HG03103 (cell line): ENCODE results near the gene CLASP1.
"Not testable (repeated sequence)": the region's sequence is repeated elsewhere in the genome, so short reads cannot be mapped to it uniquely, and the experiment has no call there.

Source experiments
- ATAC-seq: cut with Tn5 transposase; IDR thresholded peaks from one replicate; pipeline ENCODE4 v1.9.1; 2021; ENCODE audit warnings: low read depth; ENCODE audit not compliant: unreplicated experiment

Gene CLASP1

DNA sequence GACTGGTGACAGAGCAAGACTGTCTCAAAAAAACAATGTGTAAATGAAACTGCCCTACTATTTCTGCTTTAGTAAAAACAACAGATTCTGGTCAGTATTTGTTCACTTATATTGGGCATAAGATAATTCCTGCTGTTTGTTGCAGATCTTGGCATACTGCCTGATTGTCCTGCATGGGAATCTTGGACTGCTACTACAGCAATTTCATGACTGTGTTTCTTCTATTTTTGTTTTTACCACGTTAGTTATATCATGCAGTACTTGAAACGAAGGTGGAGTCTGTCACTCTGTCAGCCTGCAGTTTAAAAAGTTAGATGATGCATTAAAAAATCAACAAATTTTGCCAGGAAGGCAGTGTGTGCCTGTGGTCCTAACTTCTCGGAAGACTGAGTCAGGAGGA, 14.2 kb upstream of the CLASP1 start:
- no peak for ATAC-seq

DNA sequence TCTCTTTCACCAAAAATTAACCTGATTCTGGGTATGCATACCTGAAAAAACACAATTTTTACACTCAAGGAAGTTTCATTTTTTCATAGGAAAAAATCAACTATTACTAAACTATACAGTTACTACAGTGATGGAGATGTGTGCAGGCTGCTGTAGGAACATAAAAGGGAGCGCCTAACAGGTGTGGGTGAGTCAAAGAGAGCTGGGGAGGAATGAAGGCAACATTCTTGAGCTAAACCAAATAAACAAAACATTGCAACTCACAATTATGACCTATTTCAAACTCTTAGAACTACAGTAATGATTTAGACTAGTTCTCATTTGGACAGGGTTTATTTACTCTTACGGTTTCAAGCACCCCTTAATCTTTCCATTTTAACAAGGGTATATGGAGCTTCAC, 13.4 kb upstream of the CLASP1 start:
- no peak for ATAC-seq

DNA sequence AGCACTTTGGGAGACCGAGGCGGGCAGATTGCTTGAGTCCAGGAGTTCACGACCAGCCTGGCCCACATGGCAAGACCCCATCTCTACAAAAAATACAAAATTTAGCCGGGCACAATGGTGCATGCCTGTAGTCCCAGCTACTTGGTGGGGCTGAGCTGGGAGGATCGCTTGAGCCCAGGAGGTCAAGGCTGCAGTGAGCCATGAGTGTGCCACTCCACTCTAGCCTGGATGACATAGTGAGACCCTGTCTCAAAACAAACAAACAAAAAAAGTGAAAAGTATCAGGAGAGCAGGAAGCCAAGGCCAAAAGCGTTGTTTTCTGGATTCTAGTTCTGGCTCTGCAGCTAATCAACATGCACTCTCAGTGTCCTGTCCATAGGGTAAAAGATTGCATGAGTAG, 10.7 kb upstream of the CLASP1 start:
- ATAC-seq: no peak

GRCh38 chr2:121658393-121658792, 9.1 kb upstream of the CLASP1 start:
- not testable (repeated sequence) for ATAC-seq

DNA sequence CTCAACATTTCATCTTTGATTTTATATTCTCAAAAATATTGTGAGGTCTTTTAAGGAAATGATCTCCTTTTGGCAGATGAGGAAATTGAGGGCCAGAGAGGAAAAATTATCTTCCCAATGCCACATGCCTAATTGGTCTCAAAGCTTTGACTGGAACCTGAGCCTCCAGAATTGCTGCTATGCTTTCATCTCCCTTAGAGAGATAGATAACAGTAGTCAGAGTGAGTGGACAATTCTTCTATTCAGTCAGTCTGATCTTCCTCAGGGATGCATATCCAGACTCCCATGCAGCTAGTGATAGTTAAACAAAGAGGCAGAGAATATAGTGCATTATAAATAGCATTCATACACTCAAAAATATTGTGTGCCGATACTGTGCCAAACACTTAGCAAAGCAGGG, 3.8 kb upstream of the CLASP1 start:
- ATAC-seq: no peak

DNA sequence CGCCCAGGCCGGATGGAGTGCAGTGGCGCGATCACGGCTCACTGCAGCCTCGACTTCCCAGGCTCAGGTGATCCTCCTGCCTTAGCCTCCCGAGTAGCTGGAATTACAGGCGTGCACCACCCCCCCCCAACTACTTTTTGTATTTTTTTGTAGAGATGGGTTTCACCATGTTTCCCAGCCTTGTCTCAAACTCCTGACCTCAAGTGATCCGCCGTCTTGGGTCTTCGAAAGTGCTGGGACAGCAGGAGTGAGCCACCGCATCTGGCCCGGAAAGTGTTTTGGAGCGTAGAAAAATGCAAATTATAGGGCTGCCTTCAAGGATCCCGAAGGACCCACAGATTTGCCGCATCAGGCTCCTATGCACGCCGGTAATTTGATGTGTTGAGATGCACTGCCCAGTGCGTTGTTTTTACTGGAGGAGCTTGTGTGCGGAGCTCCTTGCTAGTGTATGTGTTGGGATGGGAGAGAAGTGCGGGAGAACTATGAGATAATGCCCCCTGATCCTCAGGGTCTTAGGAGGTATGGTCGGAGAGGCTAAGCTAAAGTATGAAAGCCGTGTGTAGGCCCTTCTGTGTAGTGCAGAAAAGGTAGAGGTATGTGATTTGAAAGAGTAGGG, 1.2 kb upstream of the CLASP1 start:
- peak; percentile 2 for ATAC-seq

DNA sequence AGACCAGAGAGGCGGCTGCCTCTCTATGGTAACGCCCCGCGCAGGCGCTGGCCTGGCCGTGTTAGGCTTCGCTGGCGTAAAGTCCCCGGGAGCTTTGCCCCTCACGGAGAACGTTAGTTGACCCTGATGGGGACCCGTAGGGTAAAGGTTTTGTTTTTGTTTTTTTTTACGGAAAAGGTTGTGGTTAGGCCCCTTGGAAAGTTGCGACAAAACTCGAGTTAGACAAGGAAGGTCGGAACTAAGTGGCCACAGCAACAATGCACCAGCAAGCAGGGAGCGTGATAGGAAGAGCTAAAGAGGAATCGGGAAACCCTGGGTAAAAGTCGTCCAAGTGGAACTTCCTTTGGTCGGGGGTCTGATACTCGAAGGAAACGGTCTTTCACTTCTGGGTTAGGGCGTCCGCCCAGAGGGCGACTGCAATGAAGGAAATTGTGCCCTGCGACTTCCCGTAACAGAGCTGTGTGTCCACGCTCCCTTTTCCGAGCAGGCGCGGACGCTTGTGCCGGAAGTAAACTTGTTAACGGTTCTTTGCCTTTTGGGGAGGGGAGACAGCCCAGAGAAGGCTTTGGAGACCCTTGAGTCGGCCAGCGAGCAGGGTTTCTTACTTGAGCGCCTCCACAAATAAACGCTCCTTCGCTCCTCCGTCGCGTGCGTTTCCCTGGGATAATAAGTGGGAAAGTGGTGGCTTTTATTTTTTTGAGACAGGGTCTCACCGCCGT, 493 bp upstream of the CLASP1 start:
- ATAC-seq: peak; percentile 88

DNA sequence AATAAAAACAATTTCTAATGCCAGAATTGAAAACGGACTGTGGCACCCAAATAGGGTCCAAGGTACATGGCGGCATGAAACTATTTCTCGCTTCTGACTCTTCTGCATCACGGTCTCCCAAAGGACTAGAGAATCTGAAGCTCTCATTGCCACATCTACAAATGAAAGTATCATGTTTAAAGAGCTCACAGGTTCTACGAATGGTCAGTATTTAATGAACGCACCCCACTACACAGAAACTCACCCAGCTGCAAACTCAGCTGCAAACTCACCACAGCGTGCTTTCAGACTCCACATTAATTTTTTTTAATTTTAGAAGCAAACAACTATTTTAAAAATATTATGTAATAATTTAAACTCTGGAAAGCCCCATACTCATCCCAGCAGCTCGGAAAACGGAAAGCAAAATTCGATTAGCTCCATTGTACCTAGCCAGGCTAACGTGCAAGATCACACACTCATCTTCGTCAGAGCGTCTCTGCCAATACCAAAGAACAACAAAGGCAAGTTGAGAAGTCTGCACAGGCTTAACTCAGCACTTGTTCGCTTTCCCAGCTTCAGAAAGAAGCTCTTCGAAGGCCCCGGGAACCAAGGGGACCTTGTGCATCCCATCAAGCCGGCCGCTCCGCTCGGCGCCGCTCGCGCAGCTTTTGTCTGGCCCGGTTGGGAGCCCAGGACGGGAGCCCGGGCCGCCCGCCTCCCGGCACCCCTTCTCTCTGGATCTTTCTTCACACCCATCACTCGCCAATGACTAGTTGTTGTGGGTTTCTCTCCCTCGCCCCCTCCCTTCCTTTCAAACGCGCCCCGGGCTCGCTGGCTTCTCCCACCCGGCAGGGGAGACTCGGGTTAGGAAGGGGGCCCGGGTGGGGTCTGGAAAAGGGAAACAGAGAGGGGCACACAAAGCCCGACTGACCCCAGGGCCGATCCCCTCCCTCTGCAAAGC, 785 bp downstream of the CLASP1 start:
- peak; percentile 8 for ATAC-seq

DNA sequence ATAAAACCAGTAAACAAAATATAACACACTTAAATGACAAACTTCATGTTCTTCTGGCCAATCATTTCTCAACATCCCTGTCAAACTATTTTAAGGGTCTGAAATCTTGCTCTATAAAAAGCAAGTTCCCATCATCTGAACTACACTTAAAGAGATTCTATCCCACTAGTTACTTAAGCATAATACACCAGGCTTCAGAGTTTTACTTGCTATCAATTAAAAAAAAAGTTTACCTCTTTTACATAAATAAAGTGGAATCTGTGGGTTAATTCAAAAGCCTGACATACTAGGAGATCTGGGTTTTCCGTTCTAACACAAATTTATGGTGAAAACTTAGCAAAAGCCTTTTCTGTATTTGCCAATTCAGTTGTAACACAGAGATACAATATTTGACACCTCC, 1.9 kb downstream of the CLASP1 start:
- no peak for ATAC-seq

DNA sequence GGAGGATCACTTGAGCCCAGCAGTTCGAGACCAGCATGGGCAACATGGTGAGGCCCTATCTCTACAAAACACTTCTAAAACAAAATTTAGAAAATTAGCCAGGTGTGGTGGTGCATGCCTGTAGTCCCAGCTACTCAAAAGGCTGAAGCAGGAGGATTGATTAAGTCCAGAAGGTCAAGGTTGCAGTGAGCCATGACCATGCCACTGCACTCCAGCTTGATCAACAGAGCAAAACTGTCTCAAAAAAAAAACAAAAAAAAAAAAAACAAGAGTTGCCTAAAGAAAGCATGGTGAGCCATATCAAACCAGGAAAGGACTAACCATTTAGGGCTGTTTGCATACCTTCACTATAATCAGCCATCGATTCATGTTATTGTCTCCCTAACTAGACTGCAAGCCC, 4.5 kb downstream of the CLASP1 start:
- ATAC-seq: no peak

GRCh38 chr2:121643877-121644276, 5.4 kb downstream of the CLASP1 start:
- no peak for ATAC-seq

DNA sequence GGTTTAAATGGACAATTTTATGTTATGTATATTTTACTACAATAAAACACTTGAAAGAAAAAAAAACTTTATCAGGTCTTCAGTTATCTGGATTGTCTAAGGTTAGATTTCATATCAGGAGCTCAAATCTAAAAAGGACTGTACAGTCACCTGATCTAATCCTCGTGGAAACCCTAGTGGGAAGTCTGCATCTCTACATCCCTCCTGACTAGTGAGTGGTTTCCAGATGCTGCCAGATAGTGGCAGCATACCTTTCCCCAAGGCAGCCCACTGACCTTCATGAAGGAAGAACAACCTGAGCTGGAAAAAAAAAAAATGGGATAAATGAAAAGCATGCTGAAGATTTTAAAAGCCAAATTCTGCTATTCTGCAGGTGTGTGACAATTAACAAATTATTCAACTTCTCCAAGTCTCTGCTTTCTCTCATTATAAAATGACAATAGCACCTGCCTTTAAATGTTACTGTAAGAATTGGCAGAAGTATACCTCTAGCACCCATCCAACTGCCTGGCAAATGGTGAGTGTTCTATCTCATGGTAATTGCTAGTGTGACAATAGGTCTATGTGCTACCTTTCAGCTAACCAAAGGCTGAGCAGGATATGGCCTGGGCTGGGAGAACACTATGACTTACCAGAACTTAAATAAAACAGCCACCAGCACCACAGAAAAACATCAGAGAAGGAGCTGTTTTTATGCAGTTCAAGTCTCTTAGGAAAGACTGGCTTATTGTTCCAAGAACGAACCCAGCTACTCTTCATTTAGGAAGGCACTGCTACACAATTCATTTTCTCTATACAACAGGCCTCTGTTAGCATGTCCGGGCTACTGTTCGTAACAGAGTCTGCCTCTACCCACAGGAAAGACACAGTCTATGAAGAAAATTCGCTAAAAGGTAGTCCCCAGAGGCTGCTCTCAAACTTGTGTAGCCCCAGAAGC, 8.6 kb downstream of the CLASP1 start:
- ATAC-seq: no peak

- ATAC-seq: not testable (repeated sequence)
Measured at GRCh38 chr2:121639846-121640245, 9.4 kb downstream of the CLASP1 start.

- ATAC-seq: no peak
Measured at GRCh38 chr2:121638333-121638732, 10.9 kb downstream of the CLASP1 start.

- no peak for ATAC-seq
Measured at GRCh38 chr2:121635371-121635770, 13.9 kb downstream of the CLASP1 start.

GRCh38 chr2:121634354-121635307, 14.6 kb downstream of the CLASP1 start:
- ATAC-seq: no peak

- no peak for ATAC-seq
Measured at GRCh38 chr2:121633463-121633862, 15.8 kb downstream of the CLASP1 start.

DNA sequence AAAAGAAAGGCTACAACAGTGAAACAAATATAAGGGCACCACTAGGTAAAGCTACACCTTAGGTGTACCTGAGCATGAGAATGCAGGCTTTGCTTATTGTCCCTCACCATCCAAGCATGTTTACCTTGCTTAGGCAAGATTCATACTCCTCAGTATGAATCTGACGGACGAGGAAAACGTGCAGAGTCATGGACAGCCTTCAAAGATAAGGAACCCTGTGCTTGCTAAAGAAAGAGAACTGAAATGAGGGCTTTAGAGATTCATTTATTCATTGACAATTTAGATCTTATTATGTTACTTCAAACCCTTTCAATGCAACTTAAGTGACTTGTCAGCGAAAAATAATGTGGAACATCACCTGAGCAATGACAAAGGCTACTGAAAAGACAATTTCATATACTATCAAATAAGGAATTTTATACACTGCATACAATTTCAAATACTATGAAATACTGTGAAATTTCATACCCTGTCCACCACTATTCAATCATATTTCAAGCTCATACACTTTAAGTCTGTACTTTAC, 21.7 kb downstream of the CLASP1 start:
- ATAC-seq: no peak
